ENCODE data around the gene MIS18BP1. TPM values are rescaled to one million over a fixed set of nuclear protein-coding genes. Genes with fewer than 3 reads are reported as not detected.

The MIS18BP1 gene
- total and polyA plus RNA-seq, 9 of the 15 experiments (the other 6 are each of a cell fraction or from before 2014, with no cell fraction given): 5.0 to 29.1 (median 19.1) TPM

DNA sequence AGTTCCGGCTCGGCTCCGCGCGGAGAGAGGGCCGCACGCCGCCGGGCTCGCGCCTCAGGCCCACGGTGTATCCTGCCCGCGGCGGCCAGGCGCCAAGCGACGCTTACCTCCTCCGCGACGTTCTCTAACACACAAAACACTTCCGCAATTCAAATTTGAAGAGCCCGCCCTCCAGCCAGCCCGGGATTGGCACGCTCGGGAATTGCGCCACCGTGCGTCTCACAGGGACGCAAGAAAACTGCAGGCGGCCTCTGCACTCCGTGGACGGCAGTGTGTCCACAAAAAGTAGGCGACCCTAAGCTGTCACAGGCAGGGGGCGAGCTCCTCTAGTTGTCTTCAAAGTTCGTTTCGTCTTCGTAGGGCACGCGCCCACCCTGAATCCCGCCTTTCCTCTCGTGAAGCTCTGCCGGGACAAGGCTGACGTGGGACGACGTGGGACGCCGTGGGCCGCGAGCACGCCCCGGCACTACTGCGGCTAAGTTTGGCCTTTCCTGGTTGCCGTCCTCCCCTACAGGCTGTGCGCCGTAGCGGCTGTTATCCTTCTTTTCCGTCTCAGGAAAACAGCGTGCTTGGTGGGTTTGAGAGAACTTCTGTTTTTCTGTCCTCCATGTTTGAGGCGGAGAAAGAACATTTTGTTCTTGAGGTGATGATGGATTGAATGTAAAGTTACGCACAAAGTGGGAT, at the start of gene MIS18BP1 (continued):
- TF ChIP-seq, protein P1, sequence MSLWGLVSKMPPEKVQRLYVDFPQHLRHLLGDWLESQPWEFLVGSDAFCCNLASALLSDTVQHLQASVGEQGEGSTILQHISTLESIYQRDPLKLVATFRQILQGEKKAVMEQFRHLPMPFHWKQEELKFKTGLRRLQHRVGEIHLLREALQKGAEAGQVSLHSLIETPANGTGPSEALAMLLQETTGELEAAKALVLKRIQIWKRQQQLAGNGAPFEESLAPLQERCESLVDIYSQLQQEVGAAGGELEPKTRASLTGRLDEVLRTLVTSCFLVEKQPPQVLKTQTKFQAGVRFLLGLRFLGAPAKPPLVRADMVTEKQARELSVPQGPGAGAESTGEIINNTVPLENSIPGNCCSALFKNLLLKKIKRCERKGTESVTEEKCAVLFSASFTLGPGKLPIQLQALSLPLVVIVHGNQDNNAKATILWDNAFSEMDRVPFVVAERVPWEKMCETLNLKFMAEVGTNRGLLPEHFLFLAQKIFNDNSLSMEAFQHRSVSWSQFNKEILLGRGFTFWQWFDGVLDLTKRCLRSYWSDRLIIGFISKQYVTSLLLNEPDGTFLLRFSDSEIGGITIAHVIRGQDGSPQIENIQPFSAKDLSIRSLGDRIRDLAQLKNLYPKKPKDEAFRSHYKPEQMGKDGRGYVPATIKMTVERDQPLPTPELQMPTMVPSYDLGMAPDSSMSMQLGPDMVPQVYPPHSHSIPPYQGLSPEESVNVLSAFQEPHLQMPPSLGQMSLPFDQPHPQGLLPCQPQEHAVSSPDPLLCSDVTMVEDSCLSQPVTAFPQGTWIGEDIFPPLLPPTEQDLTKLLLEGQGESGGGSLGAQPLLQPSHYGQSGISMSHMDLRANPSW (CRISPR knock-in tag; IDR thresholded peaks at IDR 0.05): no peak
- TF ChIP-seq MTA3 (IDR thresholded peaks at IDR 0.05; ENCODE audit: borderline replicate concordance) (peak; percentile 56; the same call in 1 of the 2 replicates), PYGO2 (tag; IDR thresholded peaks at IDR 0.05) (no peak), SNIP1 (IDR thresholded peaks at IDR 0.05; ENCODE audit: low read depth) (no peak), PRMT5 (CRISPR knock-in tag; IDR thresholded peaks at IDR 0.05) (no peak), PHF21A (IDR thresholded peaks at IDR 0.05; ENCODE audit: borderline replicate concordance, low read depth) (no peak), KDM4B (IDR thresholded peaks at IDR 0.05; ENCODE audit: borderline replicate concordance in 2 of 2, low read depth in 1 of 2) (no peak), TEAD4 (IDR thresholded peaks at IDR 0.05; ENCODE audit: low read length) (no peak), TEAD4 (CRISPR knock-in tag; IDR thresholded peaks at IDR 0.05; ENCODE audit: borderline replicate concordance) (no peak), ESRRA (IDR thresholded peaks at IDR 0.05; ENCODE audit: borderline replicate concordance, low read depth) (no peak), U2AF2 (optimal IDR thresholded peaks at IDR 0.05; ENCODE audit: low read depth, low read length) (no peak), KDM5B (IDR thresholded peaks at IDR 0.05; ENCODE audit: insufficient replicate concordance, low read depth, low read length) (peak; percentile 43), KAT7 (CRISPR knock-in tag; IDR thresholded peaks at IDR 0.05; ENCODE audit: borderline replicate concordance) (no peak), ZNF551 (CRISPR knock-in tag; IDR thresholded peaks at IDR 0.05) (no peak), KDM2B (CRISPR knock-in tag; IDR thresholded peaks at IDR 0.05) (no peak)
- TF ChIP-seq, protein P2, sequence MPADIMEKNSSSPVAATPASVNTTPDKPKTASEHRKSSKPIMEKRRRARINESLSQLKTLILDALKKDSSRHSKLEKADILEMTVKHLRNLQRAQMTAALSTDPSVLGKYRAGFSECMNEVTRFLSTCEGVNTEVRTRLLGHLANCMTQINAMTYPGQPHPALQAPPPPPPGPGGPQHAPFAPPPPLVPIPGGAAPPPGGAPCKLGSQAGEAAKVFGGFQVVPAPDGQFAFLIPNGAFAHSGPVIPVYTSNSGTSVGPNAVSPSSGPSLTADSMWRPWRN (IDR thresholded peaks at IDR 0.05; ENCODE audit: low read depth): no peak
- TF ChIP-seq, protein P3, sequence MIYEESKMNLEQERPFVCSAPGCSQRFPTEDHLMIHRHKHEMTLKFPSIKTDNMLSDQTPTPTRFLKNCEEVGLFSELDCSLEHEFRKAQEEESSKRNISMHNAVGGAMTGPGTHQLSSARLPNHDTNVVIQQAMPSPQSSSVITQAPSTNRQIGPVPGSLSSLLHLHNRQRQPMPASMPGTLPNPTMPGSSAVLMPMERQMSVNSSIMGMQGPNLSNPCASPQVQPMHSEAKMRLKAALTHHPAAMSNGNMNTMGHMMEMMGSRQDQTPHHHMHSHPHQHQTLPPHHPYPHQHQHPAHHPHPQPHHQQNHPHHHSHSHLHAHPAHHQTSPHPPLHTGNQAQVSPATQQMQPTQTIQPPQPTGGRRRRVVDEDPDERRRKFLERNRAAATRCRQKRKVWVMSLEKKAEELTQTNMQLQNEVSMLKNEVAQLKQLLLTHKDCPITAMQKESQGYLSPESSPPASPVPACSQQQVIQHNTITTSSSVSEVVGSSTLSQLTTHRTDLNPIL (CRISPR knock-in tag; IDR thresholded peaks at IDR 0.05): no peak
- TF ChIP-seq, protein P4, sequence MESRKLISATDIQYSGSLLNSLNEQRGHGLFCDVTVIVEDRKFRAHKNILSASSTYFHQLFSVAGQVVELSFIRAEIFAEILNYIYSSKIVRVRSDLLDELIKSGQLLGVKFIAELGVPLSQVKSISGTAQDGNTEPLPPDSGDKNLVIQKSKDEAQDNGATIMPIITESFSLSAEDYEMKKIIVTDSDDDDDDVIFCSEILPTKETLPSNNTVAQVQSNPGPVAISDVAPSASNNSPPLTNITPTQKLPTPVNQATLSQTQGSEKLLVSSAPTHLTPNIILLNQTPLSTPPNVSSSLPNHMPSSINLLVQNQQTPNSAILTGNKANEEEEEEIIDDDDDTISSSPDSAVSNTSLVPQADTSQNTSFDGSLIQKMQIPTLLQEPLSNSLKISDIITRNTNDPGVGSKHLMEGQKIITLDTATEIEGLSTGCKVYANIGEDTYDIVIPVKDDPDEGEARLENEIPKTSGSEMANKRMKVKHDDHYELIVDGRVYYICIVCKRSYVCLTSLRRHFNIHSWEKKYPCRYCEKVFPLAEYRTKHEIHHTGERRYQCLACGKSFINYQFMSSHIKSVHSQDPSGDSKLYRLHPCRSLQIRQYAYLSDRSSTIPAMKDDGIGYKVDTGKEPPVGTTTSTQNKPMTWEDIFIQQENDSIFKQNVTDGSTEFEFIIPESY (CRISPR knock-in tag; IDR thresholded peaks at IDR 0.05): peak; percentile 100
- TF ChIP-seq, protein P5, sequence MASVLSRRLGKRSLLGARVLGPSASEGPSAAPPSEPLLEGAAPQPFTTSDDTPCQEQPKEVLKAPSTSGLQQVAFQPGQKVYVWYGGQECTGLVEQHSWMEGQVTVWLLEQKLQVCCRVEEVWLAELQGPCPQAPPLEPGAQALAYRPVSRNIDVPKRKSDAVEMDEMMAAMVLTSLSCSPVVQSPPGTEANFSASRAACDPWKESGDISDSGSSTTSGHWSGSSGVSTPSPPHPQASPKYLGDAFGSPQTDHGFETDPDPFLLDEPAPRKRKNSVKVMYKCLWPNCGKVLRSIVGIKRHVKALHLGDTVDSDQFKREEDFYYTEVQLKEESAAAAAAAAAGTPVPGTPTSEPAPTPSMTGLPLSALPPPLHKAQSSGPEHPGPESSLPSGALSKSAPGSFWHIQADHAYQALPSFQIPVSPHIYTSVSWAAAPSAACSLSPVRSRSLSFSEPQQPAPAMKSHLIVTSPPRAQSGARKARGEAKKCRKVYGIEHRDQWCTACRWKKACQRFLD (CRISPR knock-in tag; IDR thresholded peaks at IDR 0.05): no peak

Measured in K562 (cell line).